Left forelimb (tissue), 1 donor: Measurements from ENCODE around the gene TNFSF9.
"Not testable (repeated sequence)": the region's sequence is repeated elsewhere in the genome, so short reads cannot be mapped to it uniquely, and the experiment has no call there.

Experiments
- DNase-seq: peaks from one replicate; pipeline ENCODE4 v3.0.0-alpha.2; 2018; ENCODE audit warnings: low spot score

The TNFSF9 gene

DNA sequence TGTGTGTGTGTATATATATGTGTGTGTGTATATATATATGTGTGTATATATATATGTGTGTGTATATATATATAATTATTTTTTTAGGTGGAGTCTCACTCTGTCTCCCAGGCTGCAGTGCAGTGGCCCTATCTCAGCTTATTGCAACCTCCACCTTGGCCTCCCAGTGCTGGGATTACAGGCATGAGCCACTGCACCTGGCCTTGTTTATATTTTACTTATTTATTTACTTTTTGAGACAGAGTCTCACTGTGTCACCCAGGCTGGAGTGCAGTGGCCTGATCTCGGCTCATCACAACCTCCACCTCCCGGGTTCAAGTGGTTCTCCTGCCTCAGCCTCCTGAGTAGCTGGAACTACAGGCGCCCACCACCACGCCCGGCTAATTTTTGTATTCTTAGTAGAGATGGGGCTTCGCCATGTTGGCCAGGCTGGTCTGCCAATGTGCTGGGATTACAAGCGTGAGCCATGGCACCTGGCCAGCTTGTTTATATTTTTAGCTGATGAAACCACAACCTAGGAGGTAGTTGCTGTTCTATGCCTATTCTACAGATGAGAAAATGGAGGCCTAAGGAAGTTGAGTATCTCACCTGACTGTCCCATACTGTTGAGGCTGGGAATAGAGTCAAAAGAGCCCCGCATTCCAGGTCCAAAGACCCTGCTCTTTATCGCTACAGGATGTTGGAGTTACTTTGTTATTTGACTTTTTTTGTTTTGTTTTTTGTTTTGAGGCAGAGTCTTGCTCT lies 22.6 kb upstream of the TNFSF9 start:
- DNase-seq: not testable (repeated sequence)

GRCh38 chr19:6509118-6509971 lies 21.5 kb upstream of the TNFSF9 start:
- DNase-seq: no peak

- DNase-seq: no peak
These were observed 20.2 kb upstream of the TNFSF9 start for GRCh38 chr19:6510618-6511017.

GRCh38 chr19:6514089-6514488 lies 16.7 kb upstream of the TNFSF9 start:
- DNase-seq: no peak

DNA sequence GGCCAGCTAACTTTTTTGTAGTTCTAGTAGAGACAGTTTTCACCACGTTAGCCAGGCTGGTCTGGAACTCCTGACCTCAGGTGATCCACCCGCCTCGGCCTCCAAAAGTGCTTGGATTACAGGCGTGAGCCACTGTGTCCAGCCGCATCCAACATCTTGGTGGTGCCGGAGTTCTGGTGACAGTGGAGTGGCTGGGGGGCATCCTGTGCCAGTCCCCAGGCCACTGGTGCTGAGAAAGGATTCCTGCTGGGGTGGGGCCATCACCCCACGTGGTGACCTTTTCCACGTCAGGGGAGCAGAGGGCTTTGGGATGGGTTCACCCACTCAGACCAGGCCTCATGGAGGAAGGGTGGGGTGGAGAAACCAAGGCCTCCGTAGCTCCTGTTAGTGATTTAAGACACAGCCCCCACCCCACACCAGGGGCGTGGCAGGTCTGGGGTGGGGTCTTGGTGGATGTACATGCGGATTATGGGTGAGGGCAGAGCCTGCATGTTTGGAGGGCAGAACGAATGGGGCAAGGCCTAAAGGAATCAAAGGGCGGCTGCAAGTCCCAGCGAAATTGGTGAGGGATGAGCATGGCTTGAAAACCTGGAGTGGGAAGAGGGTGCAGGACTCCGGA lies 15.8 kb upstream of the TNFSF9 start:
- no peak for DNase-seq

GRCh38 chr19:6516018-6516658 lies 14.7 kb upstream of the TNFSF9 start:
- DNase-seq: peak; percentile 88

GRCh38 chr19:6516659-6517291 lies 14.1 kb upstream of the TNFSF9 start:
- peak; percentile 88 for DNase-seq

- no peak for DNase-seq
These were observed 12.5 kb upstream of the TNFSF9 start for GRCh38 chr19:6518145-6518911.

- no peak for DNase-seq
These were observed 11.5 kb upstream of the TNFSF9 start for GRCh38 chr19:6519289-6519688.

DNA sequence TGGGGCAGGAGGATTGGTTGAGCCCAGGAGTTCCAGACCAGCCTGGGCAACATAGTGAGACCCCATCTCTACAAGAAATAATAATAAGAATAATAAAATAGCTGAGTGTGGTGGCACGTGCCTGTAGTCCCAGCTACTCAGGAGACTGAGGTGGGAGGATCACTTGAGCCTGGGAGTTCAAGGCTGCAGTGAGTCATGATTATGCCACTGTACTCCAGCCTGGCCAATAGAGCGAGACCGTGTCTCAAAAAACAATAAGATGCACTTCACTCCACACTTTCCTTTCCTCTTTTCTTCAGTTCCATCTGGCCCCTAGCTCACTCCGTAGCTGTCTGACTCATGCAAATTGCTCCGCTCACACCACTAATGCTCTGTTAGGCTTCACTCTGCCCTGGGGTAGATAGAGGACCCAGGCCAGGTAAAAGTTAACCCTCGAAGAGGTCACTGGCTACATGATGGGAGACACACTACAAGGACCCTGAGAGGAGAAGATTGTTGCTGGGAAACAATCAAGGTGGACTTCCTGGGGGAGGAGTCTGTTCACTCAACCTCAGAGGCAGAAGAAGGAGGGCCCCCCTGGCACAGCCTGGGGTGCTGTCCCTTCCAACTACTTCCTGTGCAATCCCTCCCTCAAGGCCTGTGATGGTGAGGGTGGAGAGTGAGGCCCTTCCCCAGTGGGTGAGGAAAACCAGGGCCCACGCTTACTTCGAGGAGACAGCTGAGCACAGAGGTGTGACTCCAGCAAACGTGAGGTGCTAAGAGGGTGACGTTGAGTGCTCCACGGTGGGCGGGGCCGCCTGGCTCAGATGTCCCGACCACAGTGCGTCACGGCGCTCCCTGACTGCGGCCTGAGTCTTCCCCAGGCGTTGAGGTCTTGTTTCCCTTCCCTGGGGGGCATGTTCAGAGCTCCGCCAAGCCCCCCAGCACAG lies 8.8 kb upstream of the TNFSF9 start:
- DNase-seq: no peak

DNA sequence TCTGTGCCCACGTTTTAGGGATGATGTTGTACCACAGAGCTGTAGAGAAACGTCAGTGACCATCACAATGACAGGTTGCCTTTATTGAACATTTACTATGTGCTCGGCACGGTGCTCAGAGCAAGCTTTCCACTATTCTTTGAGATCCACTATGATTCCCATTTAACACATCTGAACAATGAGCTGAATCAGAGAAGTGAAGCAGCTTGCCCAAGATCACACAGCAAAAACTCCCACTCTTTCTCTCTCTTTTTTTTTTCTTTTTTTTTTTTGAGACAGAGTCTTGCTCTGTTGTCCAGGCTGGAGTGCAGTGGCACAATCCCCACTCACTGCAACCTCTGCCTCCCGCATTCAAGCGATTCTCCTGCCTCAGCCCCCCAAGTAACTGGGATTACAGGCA lies 8.1 kb upstream of the TNFSF9 start:
- no peak for DNase-seq

DNA sequence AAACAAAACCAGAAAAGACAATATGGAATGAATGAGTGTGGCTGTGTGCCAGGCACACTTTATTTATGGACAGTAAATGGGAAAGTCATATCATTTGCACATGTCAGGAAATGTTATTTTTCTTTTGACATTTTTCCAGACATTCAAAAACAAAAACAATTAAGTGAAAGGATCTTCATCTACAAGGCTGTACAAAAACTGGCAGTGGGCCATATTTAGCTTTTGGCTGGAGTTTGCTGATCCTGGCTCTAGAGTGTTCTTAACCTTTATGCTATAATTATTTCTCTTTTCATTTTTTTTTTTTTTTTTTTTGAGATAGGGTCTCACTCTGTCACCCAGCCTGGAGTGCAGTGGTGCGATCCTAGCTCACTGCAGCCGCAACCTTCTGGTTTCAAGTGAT lies 6.5 kb upstream of the TNFSF9 start:
- DNase-seq: no peak

- DNase-seq: no peak
These were observed 2.8 kb upstream of the TNFSF9 start for GRCh38 chr19:6527893-6528543.

DNA sequence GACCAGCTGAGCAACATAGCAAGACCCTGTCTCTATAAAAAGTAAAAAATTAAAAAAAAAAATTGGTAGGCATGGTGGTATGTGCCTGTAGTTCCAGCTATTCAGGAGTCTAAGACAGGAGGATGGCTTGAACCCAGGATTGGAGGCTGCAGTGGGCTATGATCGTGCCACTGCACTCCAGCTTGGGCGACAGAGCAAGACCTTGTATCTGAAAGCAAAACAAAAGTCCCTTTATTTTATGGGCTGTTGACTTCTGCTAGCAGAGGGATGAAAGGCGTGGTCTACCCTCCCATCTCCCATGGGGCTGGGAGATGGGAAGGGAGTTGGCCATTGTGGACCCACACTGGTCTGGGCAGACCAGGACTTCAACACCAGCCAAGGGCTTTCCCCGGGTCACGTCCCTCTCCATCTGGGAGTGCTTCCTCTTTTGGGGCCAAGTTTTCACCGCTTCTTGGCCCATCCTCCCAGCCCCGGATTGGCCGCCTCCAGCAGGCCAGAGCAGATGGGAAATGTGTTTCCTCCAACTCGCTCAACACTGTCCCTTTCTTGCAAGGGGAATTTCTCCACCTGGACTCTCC lies 2.2 kb upstream of the TNFSF9 start:
- no peak for DNase-seq

GRCh38 chr19:6529351-6529750 lies 1.5 kb upstream of the TNFSF9 start:
- DNase-seq: no peak

- no peak for DNase-seq
These were observed 865 bp upstream of the TNFSF9 start for GRCh38 chr19:6529937-6530385.

GRCh38 chr19:6531163-6531955 lies 533 bp downstream of the TNFSF9 start:
- DNase-seq: no peak

GRCh38 chr19:6531956-6532243 lies 1.1 kb downstream of the TNFSF9 start:
- no peak for DNase-seq
